Effector memory CD8-positive, alpha-beta T cell (primary cell): ENCODE measurements around the gene CLSTN1.

Experiments
- ATAC-seq: fragments of 150-1000 bp; cut with Tn5 transposase; replicated peaks from 2 replicates; pipeline ENCODE4 v1.10.0; 2021; ENCODE audit warnings: mild to moderate bottlenecking, moderate library complexity
- DNase-seq, 3 experiments: peaks; one replicate each; pipeline ENCODE4 v3.0.0; 2021
- H3K27ac Mint-ChIP-seq, 2 donors: one replicate each; pipeline ENCODE4 v1.8.0; 2022; ENCODE audit warnings: mild to moderate bottlenecking in 2 of 2, mixed read lengths in 2 of 2, moderate library complexity in 2 of 2
- H3K27me3 Mint-ChIP-seq, 2 donors: one replicate each; pipeline ENCODE4 v1.8.0; 2022; ENCODE audit warnings: mixed read lengths in 2 of 2
- H3K36me3 Mint-ChIP-seq: one replicate; pipeline ENCODE4 v1.8.0; 2022; ENCODE audit warnings: mild to moderate bottlenecking, moderate library complexity, mixed read lengths; ENCODE audit not compliant: insufficient read depth
- H3K4me1 Mint-ChIP-seq, 2 donors: one replicate each; pipeline ENCODE4 v1.8.0; 2022; ENCODE audit warnings: low read depth in 2 of 2, mixed read lengths in 2 of 2
- H3K4me3 Mint-ChIP-seq, 2 donors: one replicate each; pipeline ENCODE4 v1.8.0; 2022; ENCODE audit warnings: mild to moderate bottlenecking in 2 of 2, mixed read lengths in 2 of 2, moderate library complexity in 2 of 2
- H3K9me3 Mint-ChIP-seq, 2 donors: one replicate each; pipeline ENCODE4 v1.8.0; 2022; ENCODE audit warnings: mixed read lengths in 2 of 2

CLSTN1 gene

GRCh38 chr1:9687120-9687873 lies 136.5 kb downstream of the CLSTN1 start:
- ATAC-seq = peak; percentile 57
- DNase-seq = peak; percentile 38 to 46 (median 46)
- peak overlapping the region; percentile 79 to 94 for H3K27ac Mint-ChIP-seq
- peaks cover 57 to 61% of the 10 kb centered on the region in 2 donors for H3K4me1 Mint-ChIP-seq
- H3K27me3 Mint-ChIP-seq = no peaks in the 10 kb centered on the region
- peaks cover 39% of the 10 kb centered on the region for H3K36me3 Mint-ChIP-seq
- peak overlapping the region; percentile 76 to 79 for H3K4me3 Mint-ChIP-seq
- no peaks in the 10 kb centered on the region for H3K9me3 Mint-ChIP-seq

GRCh38 chr1:9684801-9685200 lies 139.0 kb downstream of the CLSTN1 start:
- ATAC-seq (no peak), DNase-seq (no peak)
- Mint-ChIP-seq H3K27me3 (no peaks in the 10 kb centered on the region), H3K27ac (peak overlapping the region; percentile 46 to 85), H3K36me3 (peaks cover 34% of the 10 kb centered on the region), H3K4me1 (peaks cover 48 to 50% of the 10 kb centered on the region in 2 donors), H3K9me3 (no peaks in the 10 kb centered on the region), H3K4me3 (no peak overlapping the region)

GRCh38 chr1:9680828-9681227 lies 142.9 kb downstream of the CLSTN1 start:
- Mint-ChIP-seq H3K27ac (peak overlapping the region; percentile 84 to 85), H3K4me1 (peaks cover 50 to 56% of the 10 kb centered on the region in 2 donors), H3K9me3 (no peaks in the 10 kb centered on the region), H3K27me3 (no peaks in the 10 kb centered on the region), H3K36me3 (peaks cover 59% of the 10 kb centered on the region), H3K4me3 (peak overlapping the region; percentile 24 to 28)
- no peak for DNase-seq
- ATAC-seq = no peak

- no peaks in the 10 kb centered on the region for H3K9me3 Mint-ChIP-seq
- H3K36me3 Mint-ChIP-seq = peaks cover 62% of the 10 kb centered on the region
- H3K4me3 Mint-ChIP-seq = peak overlapping the region in 1 of 2 donors; percentile 28
- ATAC-seq (peak; percentile 35), DNase-seq (no peak)
- H3K27ac Mint-ChIP-seq = peak overlapping the region; percentile 75 to 91
- H3K4me1 Mint-ChIP-seq = peaks cover 46 to 54% of the 10 kb centered on the region in 2 donors
- H3K27me3 Mint-ChIP-seq = no peaks in the 10 kb centered on the region
Observed at GRCh38 chr1:9680091-9680490, 143.7 kb downstream of the CLSTN1 start.
